Upper lobe of left lung (tissue), 4 donors: ENCODE results near the gene USPL1.

Experiments used
- POLR2A ChIP-seq, 4 donors: fragments of 450-650 bp; IDR thresholded peaks; one replicate each; pipeline ENCODE4 v1.5.1; 2016 to 2017; ENCODE audit warnings: antibody characterized with exemption in 4 of 4, mild to moderate bottlenecking in 2 of 4
- POLR2AphosphoS5 ChIP-seq, 2 donors: sonication (generic); formaldehyde crosslinking; IDR thresholded peaks; one replicate each; pipeline ENCODE4 v1.5.1; 2017; ENCODE audit warnings: antibody characterized with exemption in 2 of 2
- TF ChIP-seq, protein P1 (sequence below), 6 experiments: fragments of 450-650 bp in 4 of 6; fragments of 200-600 bp in 2 of 6; sonication (generic) in 2 of 6; IDR thresholded peaks; one replicate each; pipeline ENCODE4 v1.5.1; 2016 to 2019; ENCODE audit warnings: antibody characterized with exemption in 6 of 6

DNA sequence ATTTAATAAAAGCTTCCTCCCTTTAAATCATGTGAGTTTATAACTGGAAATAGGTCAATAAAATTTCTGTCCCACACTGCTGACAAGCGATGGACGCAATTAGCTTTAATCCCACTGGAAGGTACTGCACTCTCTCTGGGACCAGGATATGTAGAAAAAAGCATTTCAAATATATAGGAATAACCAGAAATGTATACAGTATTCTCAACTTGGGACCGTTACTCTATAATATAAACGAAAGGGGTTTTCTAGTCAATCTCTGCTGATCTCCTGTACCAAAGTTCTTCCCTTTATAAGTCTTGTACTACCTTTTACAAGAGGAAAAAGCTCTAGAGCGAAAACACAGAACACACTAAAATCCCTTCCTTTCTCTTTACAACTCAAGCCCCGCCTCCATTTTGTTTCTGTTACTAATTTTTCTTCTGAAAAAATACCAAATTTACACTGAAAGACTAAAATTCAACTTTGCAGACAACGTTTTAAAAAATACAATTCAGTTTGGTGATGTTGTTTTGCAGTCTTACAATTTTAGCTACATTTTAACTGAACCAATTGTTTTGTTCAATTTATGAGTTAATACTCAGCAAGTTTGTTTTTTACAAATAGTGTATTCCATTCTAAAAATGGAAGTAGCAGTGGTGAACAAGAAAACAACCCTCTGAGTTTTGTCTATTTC lies 1.7 kb upstream of the USPL1 start:
- TF ChIP-seq, protein P1, sequence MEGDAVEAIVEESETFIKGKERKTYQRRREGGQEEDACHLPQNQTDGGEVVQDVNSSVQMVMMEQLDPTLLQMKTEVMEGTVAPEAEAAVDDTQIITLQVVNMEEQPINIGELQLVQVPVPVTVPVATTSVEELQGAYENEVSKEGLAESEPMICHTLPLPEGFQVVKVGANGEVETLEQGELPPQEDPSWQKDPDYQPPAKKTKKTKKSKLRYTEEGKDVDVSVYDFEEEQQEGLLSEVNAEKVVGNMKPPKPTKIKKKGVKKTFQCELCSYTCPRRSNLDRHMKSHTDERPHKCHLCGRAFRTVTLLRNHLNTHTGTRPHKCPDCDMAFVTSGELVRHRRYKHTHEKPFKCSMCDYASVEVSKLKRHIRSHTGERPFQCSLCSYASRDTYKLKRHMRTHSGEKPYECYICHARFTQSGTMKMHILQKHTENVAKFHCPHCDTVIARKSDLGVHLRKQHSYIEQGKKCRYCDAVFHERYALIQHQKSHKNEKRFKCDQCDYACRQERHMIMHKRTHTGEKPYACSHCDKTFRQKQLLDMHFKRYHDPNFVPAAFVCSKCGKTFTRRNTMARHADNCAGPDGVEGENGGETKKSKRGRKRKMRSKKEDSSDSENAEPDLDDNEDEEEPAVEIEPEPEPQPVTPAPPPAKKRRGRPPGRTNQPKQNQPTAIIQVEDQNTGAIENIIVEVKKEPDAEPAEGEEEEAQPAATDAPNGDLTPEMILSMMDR (IDR thresholded peaks at IDR 0.05), result no peak
- peak in 2 of 4 donors; percentile 28 to 35 for TF ChIP-seq POLR2A (IDR thresholded peaks at IDR 0.05)
- no peak for TF ChIP-seq POLR2AphosphoS5 (IDR thresholded peaks at IDR 0.05)
